Uterus (tissue), 4 donors: ENCODE results near the gene SLC7A1. TPM values are rescaled to one million over a fixed set of nuclear protein-coding genes. Genes with fewer than 3 reads are reported as not detected.

Experiments
- DNase-seq, 2 donors: peaks; one replicate each; pipeline ENCODE4 v3.0.0-alpha.2; 2019 to 2020
- H3K27ac ChIP-seq, 2 donors: fragments of 200-600 bp; sonication (generic); 1 replicate in 1 of 2; 2 replicates in 1 of 2; pipeline ENCODE4 v1.5.1; 2016 to 2018
- H3K27me3 ChIP-seq, 2 donors: fragments of 200-600 bp; sonication (generic); one replicate each; pipeline ENCODE4 v1.5.1; 2018 to 2019; ENCODE audit warnings: control low read depth in 1 of 2
- H3K36me3 ChIP-seq, 2 donors: fragments of 200-600 bp; sonication (generic); one replicate each; pipeline ENCODE4 v1.5.1; 2019; ENCODE audit warnings: control low read depth in 1 of 2
- H3K4me1 ChIP-seq, 2 donors: fragments of 200-600 bp; sonication (generic); one replicate each; pipeline ENCODE4 v1.5.1; 2018 to 2019; ENCODE audit warnings: control low read depth in 1 of 2
- H3K4me3 ChIP-seq, 2 donors: fragments of 200-600 bp; sonication (generic); 1 replicate in 1 of 2; 2 replicates in 1 of 2; pipeline ENCODE4 v1.5.1; 2018 to 2019; ENCODE audit warnings: mild to moderate bottlenecking in 1 of 2
- H3K9me3 ChIP-seq, 2 donors: fragments of 200-600 bp; sonication (generic); one replicate each; pipeline ENCODE4 v1.5.1; 2019; ENCODE audit warnings: control low read depth in 1 of 2
- CTCF ChIP-seq, 4 experiments: fragments of 200-600 bp in 2 of 4; fragments of 450-650 bp in 2 of 4; sonication (generic) in 2 of 4; IDR thresholded peaks; one replicate each; pipeline ENCODE4 v1.5.1; 2016 to 2019; ENCODE audit warnings: antibody characterized with exemption in 4 of 4, mild to moderate bottlenecking in 2 of 4, moderate library complexity in 1 of 4
- POLR2A ChIP-seq, 2 donors: fragments of 450-650 bp; IDR thresholded peaks; one replicate each; pipeline ENCODE4 v1.6.1; 2016; ENCODE audit warnings: antibody characterized with exemption in 2 of 2, mild to moderate bottlenecking in 1 of 2, moderate library complexity in 1 of 2
- intact Hi-C: fragments of 100-400 bp; cut with DNase I; formaldehyde crosslinking; loops from one replicate; pipeline ENCODE4 v1.15.1; 2023; ENCODE audit warnings: low total_unique reads
- total RNA-seq, 4 donors: library from RNA; depleted of rRNA in 3 of 4; stranded (reverse); fragments of >200 nt in 3 of 4; gene quantifications; one replicate each; pipeline versions ENCODE4 v1.1.0 to v1.2.4, GENCODE V29; 2014 to 2023
- donor health status: DM: yes; HTN: yes; CAD: no.

The SLC7A1 gene
- total RNA-seq, 4 donors from 2014 or later, result 4.1 to 39.0 (median 10.8) TPM

- Histone ChIP-seq H3K9me3 (no peaks in the 10 kb centered on the region), H3K4me3 (no peak overlapping the region)
- intact Hi-C loops, result no loop called here
Measured at GRCh38 chr13:29479716-29480492, 115.6 kb downstream of the SLC7A1 start.

GRCh38 chr13:29476046-29476445, 119.4 kb downstream of the SLC7A1 start:
- Histone ChIP-seq H3K27me3 (no peaks in the 10 kb centered on the region), H3K27ac (no peak overlapping the region), H3K4me1 (no peaks in the 10 kb centered on the region), H3K4me3 (no peak overlapping the region), H3K9me3 (no peaks in the 10 kb centered on the region), H3K36me3 (no peaks in the 10 kb centered on the region)
- no peak for DNase-seq
- TF ChIP-seq POLR2A (IDR thresholded peaks at IDR 0.05) (no peak), CTCF (IDR thresholded peaks at IDR 0.05) (no peak)
- intact Hi-C loops, result no loop called here

More at GRCh38 chr13:29479716-29480492, 115.6 kb downstream of the SLC7A1 start:
- H3K36me3 ChIP-seq, result no peaks in the 10 kb centered on the region
- no peaks in the 10 kb centered on the region for H3K4me1 ChIP-seq
- no peak for DNase-seq
- no peak overlapping the region for H3K27ac ChIP-seq
- TF ChIP-seq POLR2A (IDR thresholded peaks at IDR 0.05) (no peak), CTCF (IDR thresholded peaks at IDR 0.05) (no peak)
- H3K27me3 ChIP-seq, result no peaks in the 10 kb centered on the region

GRCh38 chr13:29474991-29475390, 120.5 kb downstream of the SLC7A1 start:
- Histone ChIP-seq H3K27me3 (no peaks in the 10 kb centered on the region), H3K9me3 (no peaks in the 10 kb centered on the region), H3K36me3 (no peaks in the 10 kb centered on the region), H3K27ac (no peak overlapping the region), H3K4me1 (no peaks in the 10 kb centered on the region), H3K4me3 (no peak overlapping the region)
- no peak for TF ChIP-seq POLR2A (IDR thresholded peaks at IDR 0.05)
- TF ChIP-seq CTCF (IDR thresholded peaks at IDR 0.05), result no peak
- intact Hi-C loops, result no loop called here
- DNase-seq, result no peak

GRCh38 chr13:29473166-29473565, 122.3 kb downstream of the SLC7A1 start:
- Histone ChIP-seq H3K9me3 (no peaks in the 10 kb centered on the region), H3K27ac (no peak overlapping the region), H3K4me1 (no peaks in the 10 kb centered on the region), H3K36me3 (no peaks in the 10 kb centered on the region), H3K4me3 (no peak overlapping the region), H3K27me3 (no peaks in the 10 kb centered on the region)
- no peak for TF ChIP-seq POLR2A (IDR thresholded peaks at IDR 0.05)
- DNase-seq, result no peak
- intact Hi-C loops, result no loop called here

- no peaks in the 10 kb centered on the region for H3K27me3 ChIP-seq
- H3K4me3 ChIP-seq, result no peak overlapping the region
- peak in 1 of 2 donors; percentile 28 for DNase-seq
- no peaks in the 10 kb centered on the region for H3K36me3 ChIP-seq
- TF ChIP-seq POLR2A (IDR thresholded peaks at IDR 0.05), result no peak
- TF ChIP-seq CTCF (IDR thresholded peaks at IDR 0.05), result peak; percentile 45 to 54 (median 52)
- intact Hi-C loops, result no loop called here
- H3K9me3 ChIP-seq, result no peaks in the 10 kb centered on the region
- H3K4me1 ChIP-seq, result no peaks in the 10 kb centered on the region
- H3K27ac ChIP-seq, result no peak overlapping the region
Measured at GRCh38 chr13:29472332-29472961, 123.0 kb downstream of the SLC7A1 start.
